HepG2 (cell line): ENCODE data around the gene PEPD. TPM values are rescaled to one million over a fixed set of nuclear protein-coding genes. Genes with fewer than 3 reads are reported as not detected.
A peak's percentile ranks its signal among the peaks of the same experiment; 100 is the strongest.

ENCODE experiments used
- AGO1 ChIP-seq: fragments of 200-400 bp; formaldehyde crosslinking; IDR thresholded peaks from 2 replicates; pipeline ENCODE4 v1.6.1; 2017; ENCODE audit warnings: mild to moderate bottlenecking, low read depth, low read length, moderate library complexity; ENCODE audit not compliant: poor library complexity, severe bottlenecking
- ATF3 ChIP-seq: sonication (generic); formaldehyde crosslinking; IDR thresholded peaks from 2 replicates; pipeline ENCODE4 v1.4.0; 2020; ENCODE audit warnings: missing genetic modification reagents
- GMEB2 ChIP-seq: IDR thresholded peaks from 2 replicates; pipeline ENCODE4 v1.6.1; 2016; ENCODE audit warnings: missing biosample characterization, missing genetic modification reagents, low read depth
- HDAC6 ChIP-seq: fragments of 200-600 bp; sonication (generic); IDR thresholded peaks from 2 replicates; pipeline ENCODE4 v1.7.0; 2017; ENCODE audit warnings: mild to moderate bottlenecking, antibody characterized with exemption, low read length, low read depth
- HMGXB3 ChIP-seq: sonication (generic); formaldehyde crosslinking; IDR thresholded peaks from 2 replicates; pipeline ENCODE4 v1.4.0; 2020; ENCODE audit warnings: missing genetic modification reagents, borderline replicate concordance
- IRX3 ChIP-seq: sonication (generic); formaldehyde crosslinking; IDR thresholded peaks from 2 replicates; pipeline ENCODE4 v1.8.1; 2023; ENCODE audit warnings: mild to moderate bottlenecking, low read depth, missing genetic modification reagents, borderline replicate concordance
- NR2F2 ChIP-seq: IDR thresholded peaks from 2 replicates; pipeline ENCODE4 v1.6.1; 2012; ENCODE audit warnings: low read depth, inconsistent platforms, borderline replicate concordance
- NR2F6 ChIP-seq, 2 experiments: IDR thresholded peaks; 2 replicates each; pipeline ENCODE4 v1.6.1; 2016; ENCODE audit warnings: antibody characterized with exemption in 1 of 2, mild to moderate bottlenecking in 1 of 2
- SSRP1 ChIP-seq: IDR thresholded peaks from 2 replicates; pipeline ENCODE4 v1.6.1; 2016; ENCODE audit warnings: control low read depth
- ZFP36L1 ChIP-seq: sonication (generic); formaldehyde crosslinking; IDR thresholded peaks from 2 replicates; pipeline ENCODE4 v1.8.0; 2022; ENCODE audit warnings: mild to moderate bottlenecking, missing genetic modification reagents, moderate library complexity
- ZNF10 ChIP-seq: sonication (generic); formaldehyde crosslinking; IDR thresholded peaks from 2 replicates; pipeline ENCODE4 v1.4.0; 2020; ENCODE audit warnings: mild to moderate bottlenecking, low read depth, missing genetic modification reagents, borderline replicate concordance
- ZNF124 ChIP-seq: sonication (generic); formaldehyde crosslinking; IDR thresholded peaks from 2 replicates; pipeline ENCODE4 v1.4.0; 2020; ENCODE audit warnings: missing genetic modification reagents
- ZNF138 ChIP-seq: sonication (generic); formaldehyde crosslinking; IDR thresholded peaks from 2 replicates; pipeline ENCODE4 v1.5.0; 2020; ENCODE audit warnings: mild to moderate bottlenecking, low read depth, missing genetic modification reagents
- ZNF17 ChIP-seq: sonication (generic); formaldehyde crosslinking; IDR thresholded peaks from 2 replicates; pipeline ENCODE4 v1.5.0; 2020; ENCODE audit warnings: mild to moderate bottlenecking, missing genetic modification reagents
- ZNF232 ChIP-seq: sonication (generic); formaldehyde crosslinking; IDR thresholded peaks from 2 replicates; pipeline ENCODE4 v1.4.0; 2020; ENCODE audit warnings: missing genetic modification reagents, borderline replicate concordance
- ZNF256 ChIP-seq: sonication (generic); formaldehyde crosslinking; conservative IDR thresholded peaks from 2 replicates; pipeline ENCODE4 v1.4.0; 2020; ENCODE audit warnings: missing genetic modification reagents
- ZNF296 ChIP-seq: sonication (generic); formaldehyde crosslinking; conservative IDR thresholded peaks from 2 replicates; pipeline ENCODE4 v1.5.0; 2020; ENCODE audit warnings: mild to moderate bottlenecking, missing genetic modification reagents
- ZNF3 ChIP-seq: IDR thresholded peaks from 2 replicates; pipeline ENCODE4 v1.7.0; 2017; ENCODE audit warnings: inconsistent platforms
- ZNF564 ChIP-seq: sonication (generic); formaldehyde crosslinking; IDR thresholded peaks from 2 replicates; pipeline ENCODE4 v1.8.1; 2023; ENCODE audit warnings: mild to moderate bottlenecking, missing genetic modification reagents
- ZNF782 ChIP-seq: sonication (generic); formaldehyde crosslinking; IDR thresholded peaks from 2 replicates; pipeline ENCODE4 v1.4.0; 2020; ENCODE audit warnings: missing genetic modification reagents, mild to moderate bottlenecking, borderline replicate concordance
- ZSCAN29 ChIP-seq: sonication (generic); formaldehyde crosslinking; conservative IDR thresholded peaks from 2 replicates; pipeline ENCODE4 v1.4.0; 2020; ENCODE audit warnings: mild to moderate bottlenecking, missing genetic modification reagents
- polyA plus RNA-seq, 8 experiments: library from polyadenylated mRNA; depleted of rRNA in 3 of 8; stranded (reverse) in 7 of 8; unstranded in 1 of 8; fragments of >200 nt; fragmentation: Illumina TruSeq in 4 of 8; extraction: Trizol in 4 of 8; gene quantifications; 2 replicates each; pipeline versions ENCODE4 v1.2.1 to v1.2.3, GENCODE V29; 2011 to 2016; ENCODE audit warnings: low read depth in 4 of 8, missing spikeins in 1 of 8, mixed read lengths in 1 of 8; ENCODE audit not compliant: insufficient read depth in 1 of 8
- total RNA-seq, 5 experiments: library from RNA; depleted of rRNA; stranded (reverse); fragments of >200 nt; fragmentation: Illumina TruSeq; extraction: Trizol; gene quantifications; 2 replicates each; pipeline ENCODE4 v1.2.3, GENCODE V29; 2016; ENCODE audit warnings: low read depth in 1 of 5

Gene PEPD
- total and polyA plus RNA-seq, 2 of the 13 experiments (the other 11 are each of a cell fraction or from before 2014, with no cell fraction given), result 60.7 to 75.1 TPM

DNA sequence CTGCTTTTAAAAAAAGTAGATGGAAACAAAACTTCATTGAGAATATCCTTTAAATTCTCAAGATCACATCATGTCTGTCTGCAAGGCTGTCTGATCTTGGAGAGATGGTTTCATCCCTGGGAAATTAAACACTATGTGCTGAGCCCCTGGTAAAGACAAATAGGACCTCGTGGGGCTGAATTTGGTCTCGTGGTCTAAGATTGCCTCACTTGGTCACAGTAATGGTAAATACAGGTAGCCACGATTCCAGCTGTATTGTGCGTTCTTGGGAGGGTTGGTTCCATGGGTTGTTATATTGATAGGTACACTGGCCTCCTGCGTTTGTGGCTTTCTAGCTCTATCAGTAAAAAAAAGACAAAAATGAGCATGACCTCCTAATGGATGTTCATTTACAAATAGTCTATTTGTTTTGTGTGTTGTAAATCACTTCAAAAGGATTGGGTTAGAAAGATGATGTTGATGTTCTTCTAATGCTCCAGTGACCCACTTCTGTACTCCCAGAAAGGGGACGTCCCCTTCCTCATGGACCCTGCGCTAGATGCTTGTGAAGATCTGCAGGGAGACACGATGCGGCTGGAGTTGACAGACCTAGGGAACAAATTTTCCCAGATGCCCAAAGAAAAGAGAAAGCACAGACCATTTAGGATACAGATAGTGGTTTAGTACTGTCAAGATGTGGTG, 146.3 kb downstream of the PEPD start (continued):
- TF ChIP-seq NR2F6 (IDR thresholded peaks at IDR 0.05), result 0 out of 2 replicates have a peak, but pooled peaks have one; percentile 8
- no peak for TF ChIP-seq NR2F6 (CRISPR knock-in tag; IDR thresholded peaks at IDR 0.05)
- TF ChIP-seq IRX3 (CRISPR knock-in tag), result no peak
- no peak for TF ChIP-seq ZNF256 (CRISPR knock-in tag)
- no peak for TF ChIP-seq ZNF10
- no peak for TF ChIP-seq HDAC6
- TF ChIP-seq ZNF3 (CRISPR knock-in tag), result no peak
- no peak for TF ChIP-seq ZNF782 (CRISPR knock-in tag)
- no peak for TF ChIP-seq ZNF564 (CRISPR knock-in tag)
- no peak for TF ChIP-seq ZNF17 (CRISPR knock-in tag)
- no peak for TF ChIP-seq ZNF138 (CRISPR knock-in tag)
- TF ChIP-seq ZNF296 (CRISPR knock-in tag), result no peak
- TF ChIP-seq ZFP36L1 (CRISPR knock-in tag), result no peak
- no peak for TF ChIP-seq GMEB2 (CRISPR knock-in tag)
- no peak for TF ChIP-seq SSRP1 (CRISPR knock-in tag)
- no peak for TF ChIP-seq ZNF124 (CRISPR knock-in tag)
- TF ChIP-seq ZSCAN29 (CRISPR knock-in tag), result no peak
- TF ChIP-seq ATF3 (CRISPR knock-in tag), result no peak
- no peak for TF ChIP-seq HMGXB3 (CRISPR knock-in tag)
- no peak for TF ChIP-seq NR2F2
- TF ChIP-seq AGO1, result no peak
- no peak for TF ChIP-seq ZNF232
